ENCODE data around the gene MPZL3. TPM values are rescaled to one million over a fixed set of nuclear protein-coding genes. Genes with fewer than 3 reads are reported as not detected.

The MPZL3 gene
- total RNA-seq, 1 donor from 2014 or later: 1.0 TPM

- no peak overlapping the region for H3K9ac ChIP-seq (ENCODE audit: low read depth in 1 of 3, low read length in 3 of 3)
- H3K36me3 ChIP-seq (ENCODE audit: control insufficient read depth in 3 of 3, insufficient read depth in 3 of 3, low read length in 3 of 3): no peaks in the 10 kb centered on the region
- no peak overlapping the region for H3K27ac ChIP-seq (ENCODE audit: low read depth, low read length)
- H3K4me3 ChIP-seq (ENCODE audit: low read length in 3 of 3): no peak overlapping the region
- H3K9me3 ChIP-seq (ENCODE audit: control insufficient read depth in 3 of 3, low read length in 3 of 3): no peaks in the 10 kb centered on the region
- H3K4me1 ChIP-seq (ENCODE audit: control insufficient read depth in 3 of 3, insufficient read depth in 3 of 3, low read length in 3 of 3): peaks cover 0 to 2% (median 0%) of the 10 kb centered on the region in 3 donors
- H3K27me3 ChIP-seq (ENCODE audit: control insufficient read depth in 3 of 3, insufficient read depth in 3 of 3, low read length in 3 of 3): peaks cover 0 to 8% (median 2%) of the 10 kb centered on the region in 3 donors
These were observed 25.9 kb downstream of the MPZL3 start for GRCh38 chr11:118226296-118226695.

GRCh38 chr11:118224511-118225188 lies 27.5 kb downstream of the MPZL3 start, which contains the start of gene JAML:
JAML (minus strand) TSS chr11:118225011; CDS start chr11:118214866, 10,145 bp downstream.
- peaks cover 3 to 8% (median 4%) of the 10 kb centered on the region in 3 donors for H3K27me3 ChIP-seq (ENCODE audit: control insufficient read depth in 3 of 3, insufficient read depth in 3 of 3, low read length in 3 of 3)
- peaks cover 0 to under 1% (median 0%) of the 10 kb centered on the region in 3 donors for H3K4me1 ChIP-seq (ENCODE audit: control insufficient read depth in 3 of 3, insufficient read depth in 3 of 3, low read length in 3 of 3)
- no peaks in the 10 kb centered on the region for H3K36me3 ChIP-seq (ENCODE audit: control insufficient read depth in 3 of 3, insufficient read depth in 3 of 3, low read length in 3 of 3)
- no peak within 1 kb of the TSS for H3K4me3 ChIP-seq (ENCODE audit: low read length in 3 of 3)
- H3K9ac ChIP-seq (ENCODE audit: low read depth in 1 of 3, low read length in 3 of 3): peak within 1 kb of the TSS in 1 of 3 donors; percentile 27
- no peak within 1 kb of the TSS for H3K27ac ChIP-seq (ENCODE audit: low read depth, low read length)
- no peaks in the 10 kb centered on the region for H3K9me3 ChIP-seq (ENCODE audit: control insufficient read depth in 3 of 3, low read length in 3 of 3)

DNA sequence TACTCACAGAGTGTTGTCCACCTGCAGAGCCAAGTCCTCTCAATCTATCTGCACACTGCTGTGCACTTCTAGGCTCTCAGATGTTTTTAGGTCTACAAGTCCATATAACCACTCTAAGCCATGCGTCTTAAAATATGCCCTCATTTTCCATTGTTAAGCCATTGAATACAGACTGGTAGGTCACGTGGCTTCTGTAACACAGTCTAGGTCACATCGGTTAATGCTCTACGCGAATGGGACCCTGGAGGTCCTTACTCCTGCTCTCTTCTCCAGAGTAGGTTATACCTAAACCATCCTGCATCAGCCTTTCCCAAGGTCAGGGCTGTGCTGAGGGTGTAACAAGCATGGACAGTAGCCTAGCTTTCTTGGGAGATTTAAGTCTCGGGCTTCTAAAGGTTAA lies 28.2 kb downstream of the MPZL3 start:
- peaks cover 3 to 8% (median 4%) of the 10 kb centered on the region in 3 donors for H3K27me3 ChIP-seq (ENCODE audit: control insufficient read depth in 3 of 3, insufficient read depth in 3 of 3, low read length in 3 of 3)
- H3K9ac ChIP-seq (ENCODE audit: low read depth in 1 of 3, low read length in 3 of 3): peak overlapping the region in 1 of 3 donors; percentile 27
- H3K27ac ChIP-seq (ENCODE audit: low read depth, low read length): no peak overlapping the region
- no peaks in the 10 kb centered on the region for H3K9me3 ChIP-seq (ENCODE audit: control insufficient read depth in 3 of 3, low read length in 3 of 3)
- H3K36me3 ChIP-seq (ENCODE audit: control insufficient read depth in 3 of 3, insufficient read depth in 3 of 3, low read length in 3 of 3): no peaks in the 10 kb centered on the region
- no peak overlapping the region for H3K4me3 ChIP-seq (ENCODE audit: low read length in 3 of 3)
- H3K4me1 ChIP-seq (ENCODE audit: control insufficient read depth in 3 of 3, insufficient read depth in 3 of 3, low read length in 3 of 3): no peaks in the 10 kb centered on the region

- Histone ChIP-seq H3K9me3 (ENCODE audit: control insufficient read depth in 3 of 3, low read length in 3 of 3) (no peaks in the 10 kb centered on the region), H3K4me1 (ENCODE audit: control insufficient read depth in 3 of 3, insufficient read depth in 3 of 3, low read length in 3 of 3) (no peaks in the 10 kb centered on the region), H3K4me3 (ENCODE audit: low read length in 3 of 3) (no peak overlapping the region), H3K27ac (ENCODE audit: low read depth, low read length) (no peak overlapping the region), H3K36me3 (ENCODE audit: control insufficient read depth in 3 of 3, insufficient read depth in 3 of 3, low read length in 3 of 3) (no peaks in the 10 kb centered on the region), H3K27me3 (ENCODE audit: control insufficient read depth in 3 of 3, insufficient read depth in 3 of 3, low read length in 3 of 3) (peaks cover 3 to 8% (median 4%) of the 10 kb centered on the region in 3 donors), H3K9ac (ENCODE audit: low read depth in 1 of 3, low read length in 3 of 3) (peak overlapping the region in 1 of 3 donors; percentile 27)
These were observed 28.6 kb downstream of the MPZL3 start for GRCh38 chr11:118223570-118223969.

- no peak overlapping the region for H3K9ac ChIP-seq (ENCODE audit: low read depth in 1 of 3, low read length in 3 of 3)
- no peak overlapping the region for H3K4me3 ChIP-seq (ENCODE audit: low read length in 3 of 3)
- H3K36me3 ChIP-seq (ENCODE audit: control insufficient read depth in 3 of 3, insufficient read depth in 3 of 3, low read length in 3 of 3): no peaks in the 10 kb centered on the region
- H3K9me3 ChIP-seq (ENCODE audit: control insufficient read depth in 3 of 3, low read length in 3 of 3): no peaks in the 10 kb centered on the region
- H3K27me3 ChIP-seq (ENCODE audit: control insufficient read depth in 3 of 3, insufficient read depth in 3 of 3, low read length in 3 of 3): peaks cover 3 to 8% (median 4%) of the 10 kb centered on the region in 3 donors
- no peaks in the 10 kb centered on the region for H3K4me1 ChIP-seq (ENCODE audit: control insufficient read depth in 3 of 3, insufficient read depth in 3 of 3, low read length in 3 of 3)
- no peak overlapping the region for H3K27ac ChIP-seq (ENCODE audit: low read depth, low read length)
These were observed 29.7 kb downstream of the MPZL3 start for GRCh38 chr11:118222437-118222836.

DNA sequence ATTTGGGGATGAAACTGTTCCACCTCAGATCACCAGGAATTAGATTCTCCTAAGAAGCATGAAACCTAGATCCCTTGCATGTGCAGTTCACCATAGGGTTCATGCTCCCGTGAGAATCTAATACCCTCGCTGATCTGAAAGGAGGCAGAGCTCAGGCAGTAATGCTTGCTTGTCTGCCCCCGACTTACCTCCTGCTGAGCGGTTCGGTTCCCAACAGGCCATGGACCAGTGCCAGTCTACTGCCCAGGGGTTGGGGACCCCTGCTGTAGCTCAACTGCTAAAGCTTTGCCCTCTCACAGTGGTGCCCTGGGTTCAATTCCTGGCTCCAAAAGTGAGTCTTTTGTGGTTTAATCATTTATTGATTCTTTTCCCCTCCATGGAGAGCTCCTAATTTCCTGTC lies 30.7 kb downstream of the MPZL3 start:
- H3K4me1 ChIP-seq (ENCODE audit: control insufficient read depth in 3 of 3, insufficient read depth in 3 of 3, low read length in 3 of 3): no peaks in the 10 kb centered on the region
- H3K9ac ChIP-seq (ENCODE audit: low read depth in 1 of 3, low read length in 3 of 3): no peak overlapping the region
- no peaks in the 10 kb centered on the region for H3K36me3 ChIP-seq (ENCODE audit: control insufficient read depth in 3 of 3, insufficient read depth in 3 of 3, low read length in 3 of 3)
- no peak overlapping the region for H3K27ac ChIP-seq (ENCODE audit: low read depth, low read length)
- H3K27me3 ChIP-seq (ENCODE audit: control insufficient read depth in 3 of 3, insufficient read depth in 3 of 3, low read length in 3 of 3): peaks cover 4 to 8% (median 6%) of the 10 kb centered on the region in 3 donors
- no peak overlapping the region for H3K4me3 ChIP-seq (ENCODE audit: low read length in 3 of 3)
- no peaks in the 10 kb centered on the region for H3K9me3 ChIP-seq (ENCODE audit: control insufficient read depth in 3 of 3, low read length in 3 of 3)

DNA sequence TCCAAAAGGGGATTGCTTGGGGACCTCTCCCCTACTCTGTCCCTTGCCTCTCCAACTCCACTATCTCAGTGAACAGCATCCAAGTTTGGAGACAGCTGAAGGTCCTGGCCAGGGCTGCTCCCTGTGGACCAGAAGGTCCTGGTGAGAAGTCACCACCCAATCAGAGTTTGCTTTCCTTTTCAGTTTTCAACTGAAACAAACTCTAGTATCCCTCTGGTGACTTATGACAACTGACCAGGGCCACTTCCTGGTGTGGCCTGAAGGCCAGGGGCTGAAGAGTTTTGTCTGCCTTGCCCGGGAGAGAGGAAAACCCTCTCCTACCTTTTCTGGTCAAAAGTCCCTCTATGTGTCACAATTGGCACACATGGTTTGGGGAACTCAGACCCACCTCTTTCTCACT lies 32.4 kb downstream of the MPZL3 start:
- H3K4me1 ChIP-seq (ENCODE audit: control insufficient read depth in 3 of 3, insufficient read depth in 3 of 3, low read length in 3 of 3): no peaks in the 10 kb centered on the region
- H3K9me3 ChIP-seq (ENCODE audit: control insufficient read depth in 3 of 3, low read length in 3 of 3): no peaks in the 10 kb centered on the region
- H3K27ac ChIP-seq (ENCODE audit: low read depth, low read length): no peak overlapping the region
- H3K4me3 ChIP-seq (ENCODE audit: low read length in 3 of 3): no peak overlapping the region
- H3K27me3 ChIP-seq (ENCODE audit: control insufficient read depth in 3 of 3, insufficient read depth in 3 of 3, low read length in 3 of 3): peaks cover 6 to 9% (median 8%) of the 10 kb centered on the region in 3 donors
- H3K36me3 ChIP-seq (ENCODE audit: control insufficient read depth in 3 of 3, insufficient read depth in 3 of 3, low read length in 3 of 3): no peaks in the 10 kb centered on the region
- no peak overlapping the region for H3K9ac ChIP-seq (ENCODE audit: low read depth in 1 of 3, low read length in 3 of 3)

- no peak overlapping the region for H3K27ac ChIP-seq (ENCODE audit: low read depth, low read length)
- H3K4me1 ChIP-seq (ENCODE audit: control insufficient read depth in 3 of 3, insufficient read depth in 3 of 3, low read length in 3 of 3): no peaks in the 10 kb centered on the region
- no peak overlapping the region for H3K9ac ChIP-seq (ENCODE audit: low read depth in 1 of 3, low read length in 3 of 3)
- H3K36me3 ChIP-seq (ENCODE audit: control insufficient read depth in 3 of 3, insufficient read depth in 3 of 3, low read length in 3 of 3): no peaks in the 10 kb centered on the region
- H3K9me3 ChIP-seq (ENCODE audit: control insufficient read depth in 3 of 3, low read length in 3 of 3): no peaks in the 10 kb centered on the region
- H3K27me3 ChIP-seq (ENCODE audit: control insufficient read depth in 3 of 3, insufficient read depth in 3 of 3, low read length in 3 of 3): peaks cover 8 to 9% (median 8%) of the 10 kb centered on the region in 3 donors
- no peak overlapping the region for H3K4me3 ChIP-seq (ENCODE audit: low read length in 3 of 3)
These were observed 32.9 kb downstream of the MPZL3 start for GRCh38 chr11:118219244-118219643.

DNA sequence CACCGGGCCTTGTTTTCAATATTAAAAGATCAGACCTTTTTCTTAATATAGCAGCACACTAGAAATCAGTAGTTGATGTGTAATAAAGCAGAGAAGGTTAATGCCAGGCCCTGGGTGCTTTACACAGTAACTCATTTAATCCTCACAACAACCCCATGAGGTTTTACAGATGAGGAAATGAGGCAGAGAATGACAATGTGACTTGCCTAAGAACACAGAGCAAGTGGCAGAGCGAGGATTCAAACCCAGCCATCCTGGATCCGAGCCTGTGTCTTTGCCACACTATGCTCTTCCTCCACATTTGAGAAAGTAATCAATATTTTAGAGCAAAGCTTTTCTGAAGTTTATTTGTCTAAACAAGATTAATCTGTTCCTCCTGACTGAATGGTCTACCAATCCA lies 34.6 kb downstream of the MPZL3 start:
- H3K9ac ChIP-seq (ENCODE audit: low read depth in 1 of 3, low read length in 3 of 3): no peak overlapping the region

DNA sequence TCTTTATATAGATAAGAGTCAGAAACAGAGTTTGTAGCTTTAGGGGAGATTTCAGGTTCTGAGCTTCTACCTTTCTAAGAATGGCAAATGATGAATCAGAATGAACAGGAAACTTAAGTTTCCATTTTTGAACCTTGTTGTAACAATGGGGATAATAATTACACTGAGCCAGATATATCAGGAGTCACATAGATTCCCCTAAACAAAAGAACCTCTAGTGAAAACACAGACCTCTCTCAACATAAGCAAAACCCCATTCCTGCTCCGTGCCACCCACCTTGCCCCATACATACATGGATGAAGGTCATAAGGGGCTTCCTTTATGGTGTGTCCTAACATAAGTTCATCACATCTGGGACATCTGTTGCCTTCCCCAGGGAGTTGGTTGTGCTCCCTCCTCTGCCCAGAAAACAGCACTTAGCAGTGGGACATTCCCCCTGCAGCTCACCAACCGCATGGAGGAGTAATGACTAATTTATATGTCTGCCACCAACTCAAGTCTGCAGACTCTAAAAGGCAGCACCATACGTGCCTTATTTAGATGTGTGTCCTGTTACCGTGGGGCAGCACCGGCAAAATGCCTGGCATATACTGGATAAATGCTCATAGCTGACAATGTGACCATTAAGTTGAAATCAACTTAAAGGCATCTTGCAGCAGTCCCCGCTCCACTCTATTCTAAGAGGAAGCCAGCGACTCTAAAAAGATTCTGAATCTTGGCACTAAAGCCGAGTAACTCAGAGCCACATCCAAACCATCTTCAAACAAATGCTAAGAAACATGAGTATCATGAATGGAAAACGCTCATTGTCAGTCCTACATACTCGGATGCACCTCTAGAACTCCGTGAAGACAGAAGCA lies 35.3 kb downstream of the MPZL3 start:
- no peaks in the 10 kb centered on the region for H3K4me1 ChIP-seq (ENCODE audit: control insufficient read depth in 3 of 3, insufficient read depth in 3 of 3, low read length in 3 of 3)
- no peak overlapping the region for H3K27ac ChIP-seq (ENCODE audit: low read depth, low read length)
- H3K4me3 ChIP-seq (ENCODE audit: low read length in 3 of 3): no peak overlapping the region
- no peaks in the 10 kb centered on the region for H3K36me3 ChIP-seq (ENCODE audit: control insufficient read depth in 3 of 3, insufficient read depth in 3 of 3, low read length in 3 of 3)
- H3K27me3 ChIP-seq (ENCODE audit: control insufficient read depth in 3 of 3, insufficient read depth in 3 of 3, low read length in 3 of 3): peaks cover 3 to 10% (median 9%) of the 10 kb centered on the region in 3 donors
- H3K9ac ChIP-seq (ENCODE audit: low read depth in 1 of 3, low read length in 3 of 3): no peak overlapping the region
- H3K9me3 ChIP-seq (ENCODE audit: control insufficient read depth in 3 of 3, low read length in 3 of 3): no peaks in the 10 kb centered on the region

More for the DNA sequence above, 34.6 kb downstream of the MPZL3 start:
- H3K9me3 ChIP-seq (ENCODE audit: control insufficient read depth in 3 of 3, low read length in 3 of 3): no peaks in the 10 kb centered on the region
- H3K36me3 ChIP-seq (ENCODE audit: control insufficient read depth in 3 of 3, insufficient read depth in 3 of 3, low read length in 3 of 3): no peaks in the 10 kb centered on the region
- no peak overlapping the region for H3K4me3 ChIP-seq (ENCODE audit: low read length in 3 of 3)
- H3K27ac ChIP-seq (ENCODE audit: low read depth, low read length): no peak overlapping the region
- no peaks in the 10 kb centered on the region for H3K4me1 ChIP-seq (ENCODE audit: control insufficient read depth in 3 of 3, insufficient read depth in 3 of 3, low read length in 3 of 3)
- peaks cover 3 to 10% (median 9%) of the 10 kb centered on the region in 3 donors for H3K27me3 ChIP-seq (ENCODE audit: control insufficient read depth in 3 of 3, insufficient read depth in 3 of 3, low read length in 3 of 3)
